Breast epithelium (tissue), 4 donors: ENCODE data around the gene ANKRD40CL. TPM values are rescaled to one million over a fixed set of nuclear protein-coding genes. Genes with fewer than 3 reads are reported as not detected.

ENCODE experiments used
- DNase-seq, 2 donors: peaks; one replicate each; pipeline ENCODE4 v3.0.0-alpha.2; 2019; ENCODE audit warnings: low spot score in 2 of 2
- H3K27ac ChIP-seq, 2 donors: fragments of 200-600 bp; sonication (generic) in 1 of 2; one replicate each; pipeline ENCODE4 v1.5.1; 2016 to 2019; ENCODE audit warnings: mild to moderate bottlenecking in 1 of 2
- H3K27me3 ChIP-seq, 2 donors: fragments of 200-600 bp; sonication (generic) in 1 of 2; one replicate each; pipeline versions ENCODE4 v1.5.1 to v1.6.0; 2017 to 2019; ENCODE audit warnings: control low read depth in 1 of 2, mild to moderate bottlenecking in 1 of 2
- H3K36me3 ChIP-seq: fragments of 200-600 bp; one replicate; pipeline ENCODE4 v1.5.1; 2019
- H3K4me1 ChIP-seq, 2 donors: fragments of 200-600 bp; sonication (generic); one replicate each; pipeline ENCODE4 v1.5.1; 2016 to 2019; ENCODE audit warnings: control low read depth in 1 of 2
- H3K4me3 ChIP-seq, 3 donors: fragments of 200-600 bp; sonication (generic); 1 replicate in 2 of 3; 2 replicates in 1 of 3; pipeline ENCODE4 v1.5.1; 2016 to 2019; ENCODE audit warnings: mild to moderate bottlenecking in 3 of 3, moderate library complexity in 2 of 3
- H3K9me3 ChIP-seq, 2 donors: fragments of 200-600 bp; sonication (generic) in 1 of 2; one replicate each; pipeline ENCODE4 v1.5.1; 2016 to 2019; ENCODE audit warnings: control low read depth in 1 of 2
- POLR2A ChIP-seq: fragments of 450-650 bp; IDR thresholded peaks from one replicate; pipeline ENCODE4 v1.6.1; 2016; ENCODE audit warnings: antibody characterized with exemption, mild to moderate bottlenecking, moderate library complexity
- POLR2AphosphoS5 ChIP-seq, 3 donors: sonication (generic); formaldehyde crosslinking; IDR thresholded peaks; one replicate each; pipeline ENCODE4 v1.6.1; 2017; ENCODE audit warnings: antibody characterized with exemption in 3 of 3
- intact Hi-C: fragments of 100-400 bp; cut with DNase I; formaldehyde crosslinking; loops from one replicate; pipeline ENCODE4 v1.15.1; 2023; ENCODE audit warnings: low total_unique reads
- total RNA-seq, 3 donors: library from RNA; depleted of rRNA; stranded (reverse); fragments of >200 nt; gene quantifications; one replicate each; pipeline ENCODE4 v1.1.0, GENCODE V29; 2016
- TF ChIP-seq, protein P1 (sequence below), 3 donors: fragments of 450-650 bp; IDR thresholded peaks; one replicate each; pipeline ENCODE4 v1.5.1; 2016 to 2017; ENCODE audit warnings: antibody characterized with exemption in 3 of 3, mild to moderate bottlenecking in 3 of 3, moderate library complexity in 3 of 3

The ANKRD40CL gene
- total RNA-seq, 3 donors from 2014 or later = not detected

DNA sequence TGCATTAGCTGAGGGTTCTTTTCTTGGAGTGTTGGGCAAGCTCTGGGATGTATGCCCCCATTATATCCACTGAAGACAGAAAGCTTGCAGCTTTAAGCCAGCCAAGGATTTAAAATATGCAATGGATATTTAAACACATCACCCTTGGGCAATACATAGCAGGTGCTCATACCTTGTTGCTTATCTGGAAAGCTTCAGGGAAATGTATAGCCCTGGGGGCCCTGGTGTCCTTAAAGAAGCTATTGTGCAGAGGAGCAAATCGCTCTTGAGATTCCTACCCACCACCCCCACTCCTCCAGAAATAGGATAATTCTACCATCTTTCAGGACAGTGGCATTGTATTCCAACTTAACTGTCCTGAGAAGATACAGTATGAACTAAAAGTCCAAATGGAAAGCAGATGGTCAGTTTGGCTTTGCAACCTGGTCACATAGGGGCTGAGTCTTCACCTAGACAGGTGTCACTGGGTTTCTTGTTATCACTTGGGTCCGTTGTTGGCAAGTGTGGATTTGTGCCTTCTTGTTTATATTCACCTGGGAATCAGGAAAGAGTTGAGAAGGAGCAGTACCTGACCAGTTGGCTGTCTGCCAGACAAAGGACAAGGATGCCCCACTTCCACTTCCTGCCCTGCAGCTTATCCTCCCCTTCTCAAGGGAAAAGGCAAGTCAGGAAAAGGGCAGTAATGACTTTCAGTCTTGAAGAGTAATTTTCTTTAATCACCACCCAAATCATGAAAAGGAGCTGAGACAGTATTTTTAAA is 3.4 kb downstream of the ANKRD40CL start:
- intact Hi-C loops = no loop called here
- H3K27ac ChIP-seq = no peak overlapping the region
- no peaks in the 10 kb centered on the region for H3K4me1 ChIP-seq
- H3K4me3 ChIP-seq = no peak overlapping the region
- no peak for DNase-seq
- H3K36me3 ChIP-seq = no peaks in the 10 kb centered on the region
- H3K9me3 ChIP-seq = no peaks in the 10 kb centered on the region
- no peaks in the 10 kb centered on the region for H3K27me3 ChIP-seq
- TF ChIP-seq POLR2AphosphoS5 (IDR thresholded peaks at IDR 0.05) (no peak), POLR2A (no peak)
- TF ChIP-seq, protein P1, sequence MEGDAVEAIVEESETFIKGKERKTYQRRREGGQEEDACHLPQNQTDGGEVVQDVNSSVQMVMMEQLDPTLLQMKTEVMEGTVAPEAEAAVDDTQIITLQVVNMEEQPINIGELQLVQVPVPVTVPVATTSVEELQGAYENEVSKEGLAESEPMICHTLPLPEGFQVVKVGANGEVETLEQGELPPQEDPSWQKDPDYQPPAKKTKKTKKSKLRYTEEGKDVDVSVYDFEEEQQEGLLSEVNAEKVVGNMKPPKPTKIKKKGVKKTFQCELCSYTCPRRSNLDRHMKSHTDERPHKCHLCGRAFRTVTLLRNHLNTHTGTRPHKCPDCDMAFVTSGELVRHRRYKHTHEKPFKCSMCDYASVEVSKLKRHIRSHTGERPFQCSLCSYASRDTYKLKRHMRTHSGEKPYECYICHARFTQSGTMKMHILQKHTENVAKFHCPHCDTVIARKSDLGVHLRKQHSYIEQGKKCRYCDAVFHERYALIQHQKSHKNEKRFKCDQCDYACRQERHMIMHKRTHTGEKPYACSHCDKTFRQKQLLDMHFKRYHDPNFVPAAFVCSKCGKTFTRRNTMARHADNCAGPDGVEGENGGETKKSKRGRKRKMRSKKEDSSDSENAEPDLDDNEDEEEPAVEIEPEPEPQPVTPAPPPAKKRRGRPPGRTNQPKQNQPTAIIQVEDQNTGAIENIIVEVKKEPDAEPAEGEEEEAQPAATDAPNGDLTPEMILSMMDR (IDR thresholded peaks at IDR 0.05) = no peak

DNA sequence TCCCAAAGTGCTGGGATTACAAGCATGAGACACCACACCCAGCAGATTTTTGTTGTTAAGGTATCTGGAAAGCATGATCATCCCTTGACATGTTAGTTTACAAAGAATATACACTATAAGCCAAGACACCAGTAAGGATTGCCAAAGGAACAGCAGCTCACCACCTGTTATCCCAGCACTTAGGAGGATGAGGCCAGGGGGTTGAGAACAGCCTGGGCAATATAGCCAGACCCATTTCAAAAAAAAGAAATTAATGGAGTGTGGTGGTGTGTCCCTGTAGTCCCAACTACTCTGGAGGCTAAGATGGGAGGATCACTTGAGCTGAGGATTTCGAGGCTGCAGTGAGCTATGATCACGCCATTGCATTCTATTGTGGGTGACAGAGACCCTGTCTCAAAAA is 5.1 kb downstream of the ANKRD40CL start:
- no peak for DNase-seq
- no peaks in the 10 kb centered on the region for H3K27me3 ChIP-seq
- no peak overlapping the region for H3K4me3 ChIP-seq
- H3K9me3 ChIP-seq = no peaks in the 10 kb centered on the region
- TF ChIP-seq POLR2AphosphoS5 (IDR thresholded peaks at IDR 0.05) (no peak), POLR2A (no peak)
- TF ChIP-seq, protein P1 (IDR thresholded peaks at IDR 0.05) = no peak
- H3K36me3 ChIP-seq = no peaks in the 10 kb centered on the region
- no peak overlapping the region for H3K27ac ChIP-seq
- H3K4me1 ChIP-seq = no peaks in the 10 kb centered on the region
- intact Hi-C loops = no loop called here

DNA sequence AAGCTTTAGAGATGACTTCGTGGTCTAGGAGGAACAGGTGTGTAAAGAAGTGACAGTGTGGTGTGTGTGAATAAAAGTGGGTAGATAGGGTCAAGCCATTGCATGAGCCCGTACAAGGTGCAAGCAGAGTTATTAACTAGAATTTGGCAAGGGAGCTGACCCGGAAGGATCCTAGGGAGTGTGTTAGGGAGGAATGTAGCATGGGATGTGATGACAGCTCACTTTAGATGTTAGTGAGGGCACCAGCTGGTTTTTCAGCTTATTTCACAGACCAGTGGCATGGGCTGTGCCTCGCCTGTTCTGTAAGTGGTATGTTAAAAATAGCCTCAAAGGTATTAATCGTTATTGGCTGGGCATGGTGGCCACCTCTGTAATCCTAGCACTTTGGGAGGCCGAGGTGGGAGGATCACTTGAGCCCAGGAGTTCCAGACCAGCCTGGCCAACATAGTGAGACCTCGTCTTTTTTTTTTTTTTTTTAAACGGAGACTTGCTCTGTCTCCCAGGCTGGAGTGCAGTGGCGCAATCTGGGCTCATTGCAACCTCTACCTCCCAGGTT is 8.3 kb downstream of the ANKRD40CL start:
- Histone ChIP-seq H3K27ac (no peak overlapping the region), H3K36me3 (no peaks in the 10 kb centered on the region), H3K4me3 (no peak overlapping the region), H3K27me3 (no peaks in the 10 kb centered on the region), H3K4me1 (no peaks in the 10 kb centered on the region), H3K9me3 (no peaks in the 10 kb centered on the region)
- TF ChIP-seq POLR2AphosphoS5 (IDR thresholded peaks at IDR 0.05) (no peak), POLR2A (no peak)
- TF ChIP-seq, protein P1 (IDR thresholded peaks at IDR 0.05) = no peak
- intact Hi-C loops = no loop called here
- no peak for DNase-seq

DNA sequence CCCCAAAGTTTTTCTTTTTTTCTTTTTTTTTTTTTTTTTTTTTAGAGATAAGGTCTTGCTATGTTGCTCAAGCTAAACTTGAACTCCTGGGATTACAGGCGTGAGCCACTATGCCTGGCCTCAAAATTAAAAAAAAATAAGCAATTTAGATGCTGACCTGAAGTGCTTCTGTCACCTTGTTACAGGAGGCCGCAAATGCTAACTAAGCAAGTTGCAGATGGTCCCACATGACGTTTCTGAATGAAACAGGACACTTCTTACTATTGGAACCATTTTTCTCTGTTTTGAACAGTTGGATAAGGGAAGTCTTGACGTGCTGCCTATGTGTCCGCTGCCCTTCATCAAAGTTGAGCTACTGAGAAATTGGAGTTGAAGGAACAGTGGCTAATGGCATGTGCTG is 8.8 kb downstream of the ANKRD40CL start:
- H3K36me3 ChIP-seq = no peaks in the 10 kb centered on the region
- H3K27ac ChIP-seq = no peak overlapping the region
- no peaks in the 10 kb centered on the region for H3K4me1 ChIP-seq
- intact Hi-C loops = no loop called here
- TF ChIP-seq, protein P1 (IDR thresholded peaks at IDR 0.05) = no peak
- no peak for TF ChIP-seq POLR2A
- H3K27me3 ChIP-seq = no peaks in the 10 kb centered on the region
- no peak for DNase-seq
- H3K4me3 ChIP-seq = no peak overlapping the region
- H3K9me3 ChIP-seq = no peaks in the 10 kb centered on the region

DNA sequence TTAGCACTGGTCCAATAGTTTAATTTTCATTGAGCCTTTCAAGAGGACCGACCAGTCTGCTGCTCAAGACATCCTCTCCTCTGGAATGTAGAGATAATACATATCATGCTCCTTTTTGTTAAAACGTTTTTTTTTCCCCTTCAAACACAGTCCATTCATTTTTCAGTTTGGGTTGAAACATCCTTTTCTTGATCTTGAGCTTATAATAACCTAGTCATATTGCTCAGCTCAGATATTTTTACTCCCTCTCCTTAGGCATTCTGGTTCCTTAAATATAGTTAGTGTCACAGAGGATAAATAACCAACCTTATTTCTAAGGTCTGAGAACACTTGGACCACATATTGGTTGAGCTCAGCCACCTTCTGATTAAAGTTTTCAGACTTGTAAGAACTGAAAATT is 12.8 kb downstream of the ANKRD40CL start:
- Histone ChIP-seq H3K27me3 (no peaks in the 10 kb centered on the region), H3K36me3 (peaks cover 18% of the 10 kb centered on the region), H3K4me1 (no peaks in the 10 kb centered on the region), H3K27ac (no peak overlapping the region), H3K4me3 (no peak overlapping the region), H3K9me3 (no peaks in the 10 kb centered on the region)
- intact Hi-C loops = no loop called here
- TF ChIP-seq POLR2AphosphoS5 (IDR thresholded peaks at IDR 0.05) (no peak), POLR2A (no peak)
- TF ChIP-seq, protein P1 (IDR thresholded peaks at IDR 0.05) = no peak
- no peak for DNase-seq
